ENCODE results near the gene ATXN1.

GRCh38 chr6:16591396-16592222 lies 169.7 kb downstream of the ATXN1 start:
- TF ChIP-seq MXI1 (conservative IDR thresholded peaks at IDR 0.05; ENCODE audit: poor library complexity, severe bottlenecking) = no peak
- no peak for TF ChIP-seq POLR2AphosphoS5 (IDR thresholded peaks at IDR 0.05)
- TF ChIP-seq, protein P1, sequence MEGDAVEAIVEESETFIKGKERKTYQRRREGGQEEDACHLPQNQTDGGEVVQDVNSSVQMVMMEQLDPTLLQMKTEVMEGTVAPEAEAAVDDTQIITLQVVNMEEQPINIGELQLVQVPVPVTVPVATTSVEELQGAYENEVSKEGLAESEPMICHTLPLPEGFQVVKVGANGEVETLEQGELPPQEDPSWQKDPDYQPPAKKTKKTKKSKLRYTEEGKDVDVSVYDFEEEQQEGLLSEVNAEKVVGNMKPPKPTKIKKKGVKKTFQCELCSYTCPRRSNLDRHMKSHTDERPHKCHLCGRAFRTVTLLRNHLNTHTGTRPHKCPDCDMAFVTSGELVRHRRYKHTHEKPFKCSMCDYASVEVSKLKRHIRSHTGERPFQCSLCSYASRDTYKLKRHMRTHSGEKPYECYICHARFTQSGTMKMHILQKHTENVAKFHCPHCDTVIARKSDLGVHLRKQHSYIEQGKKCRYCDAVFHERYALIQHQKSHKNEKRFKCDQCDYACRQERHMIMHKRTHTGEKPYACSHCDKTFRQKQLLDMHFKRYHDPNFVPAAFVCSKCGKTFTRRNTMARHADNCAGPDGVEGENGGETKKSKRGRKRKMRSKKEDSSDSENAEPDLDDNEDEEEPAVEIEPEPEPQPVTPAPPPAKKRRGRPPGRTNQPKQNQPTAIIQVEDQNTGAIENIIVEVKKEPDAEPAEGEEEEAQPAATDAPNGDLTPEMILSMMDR (IDR thresholded peaks at IDR 0.05; ENCODE audit: poor library complexity, severe bottlenecking) = no peak
- TF ChIP-seq REST (IDR thresholded peaks at IDR 0.05; ENCODE audit: borderline replicate concordance) = no peak
- no peak for TF ChIP-seq TAF1 (IDR thresholded peaks at IDR 0.05; ENCODE audit: low read depth)
- TF ChIP-seq EP300 (conservative IDR thresholded peaks at IDR 0.05; ENCODE audit: poor library complexity, severe bottlenecking) = no peak
- no peak for TF ChIP-seq EZH2 (IDR thresholded peaks at IDR 0.05; ENCODE audit: borderline replicate concordance, insufficient read depth, low read length, poor library complexity, severe bottlenecking)
- no peak for TF ChIP-seq RAD21 (conservative IDR thresholded peaks at IDR 0.05)

All from neural cell (in vitro differentiated cells).